ENCODE data around the gene ALDH1A3.

ALDH1A3 gene

DNA sequence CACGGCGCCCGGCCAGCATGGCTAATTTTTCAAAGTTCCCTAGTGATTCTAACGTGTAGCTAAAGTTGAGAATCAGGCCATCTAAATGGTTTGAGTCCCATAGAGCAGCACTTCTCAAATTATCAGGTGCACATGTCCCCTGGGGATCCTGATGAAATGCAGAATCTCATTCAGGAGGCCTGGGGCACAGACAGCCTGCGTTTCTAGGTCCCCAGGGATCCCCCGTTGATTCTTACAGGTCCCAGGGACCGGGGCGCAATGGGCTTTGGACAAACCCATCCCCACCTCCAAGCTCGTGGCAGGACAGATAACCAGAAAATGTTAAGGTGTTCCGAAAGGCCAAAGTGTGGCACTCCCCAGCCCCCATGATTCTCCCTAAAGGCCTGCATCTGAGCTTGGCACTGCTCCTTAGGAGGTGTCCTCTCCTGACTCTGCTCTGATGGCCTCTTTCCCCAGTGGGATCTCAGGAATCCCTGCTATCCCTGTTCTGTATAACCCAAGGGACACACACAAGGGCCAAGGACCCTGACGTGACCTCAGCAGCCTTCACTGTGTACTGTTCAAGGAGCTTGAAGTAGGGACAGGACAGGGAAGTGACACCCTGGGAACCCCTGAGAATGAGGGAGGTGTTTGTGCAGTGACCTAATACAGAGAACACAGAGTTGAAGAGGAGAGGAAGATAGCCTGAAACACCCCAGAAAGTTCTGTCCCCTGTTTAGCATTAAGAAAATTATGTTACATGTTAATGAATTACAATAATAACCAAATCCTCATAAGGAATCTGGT is 47.5 kb downstream of the ALDH1A3 start:
- no peak for DNase-seq

DNA sequence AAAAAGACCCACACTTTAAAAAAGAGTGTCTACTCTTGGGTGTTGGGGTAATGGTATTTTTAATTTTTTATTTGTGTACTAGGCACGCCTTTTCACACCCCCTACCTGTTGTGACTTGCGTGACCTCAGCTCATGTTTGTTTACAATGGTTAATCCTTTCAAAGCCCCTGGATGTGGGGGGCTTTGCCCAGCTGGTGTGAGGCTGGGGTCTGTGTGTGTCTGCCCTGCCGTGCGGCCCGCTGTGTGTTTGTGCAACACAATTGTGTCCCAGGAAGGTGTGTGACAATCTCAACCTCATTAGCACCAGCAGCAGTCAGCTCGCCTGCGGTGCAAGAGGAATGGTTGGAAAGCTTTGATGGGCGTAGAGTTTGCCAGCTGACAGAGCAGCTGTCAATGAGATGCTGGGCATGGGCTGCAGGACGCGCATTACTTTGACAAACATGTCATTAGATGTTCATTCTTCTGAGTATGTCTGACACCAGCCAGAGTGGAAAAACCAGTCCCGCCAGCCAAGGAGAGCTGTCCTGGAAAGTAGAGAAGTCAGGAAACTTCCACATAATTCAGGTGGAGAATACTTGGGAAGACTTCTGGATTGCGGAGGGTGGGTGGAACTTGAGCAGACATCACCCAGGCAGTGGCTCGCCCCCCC is 49.1 kb downstream of the ALDH1A3 start:
- DNase-seq = no peak

- no peak for DNase-seq
Measured at GRCh38 chr15:100929641-100930042, 50.0 kb downstream of the ALDH1A3 start.

DNA sequence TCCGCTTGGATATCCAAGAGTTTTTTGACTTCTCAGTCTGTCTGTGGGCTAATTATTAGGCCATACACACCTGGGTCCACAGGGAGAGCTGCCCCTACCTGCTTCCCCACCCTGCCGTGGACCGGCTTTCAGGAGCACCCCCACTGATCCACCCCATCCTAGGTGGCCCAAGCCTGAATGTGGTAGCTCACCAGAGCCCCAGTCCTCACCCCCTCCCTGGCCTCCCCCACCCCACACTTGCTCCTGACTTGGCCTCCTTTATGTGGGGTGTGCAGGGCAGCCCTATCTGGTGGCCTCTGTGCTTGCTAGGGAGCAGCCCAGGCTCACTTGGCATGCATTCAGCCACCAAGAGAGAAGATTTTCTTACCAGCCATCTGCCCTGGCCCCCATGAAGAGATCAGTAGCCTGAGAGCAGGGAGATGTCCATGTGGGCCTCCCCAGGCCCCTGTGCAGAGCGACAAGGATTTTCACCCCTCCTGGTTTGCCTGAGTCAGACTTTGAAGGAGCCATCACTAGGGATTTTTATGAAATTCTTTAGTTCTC is 50.7 kb downstream of the ALDH1A3 start:
- no peak for DNase-seq

DNA sequence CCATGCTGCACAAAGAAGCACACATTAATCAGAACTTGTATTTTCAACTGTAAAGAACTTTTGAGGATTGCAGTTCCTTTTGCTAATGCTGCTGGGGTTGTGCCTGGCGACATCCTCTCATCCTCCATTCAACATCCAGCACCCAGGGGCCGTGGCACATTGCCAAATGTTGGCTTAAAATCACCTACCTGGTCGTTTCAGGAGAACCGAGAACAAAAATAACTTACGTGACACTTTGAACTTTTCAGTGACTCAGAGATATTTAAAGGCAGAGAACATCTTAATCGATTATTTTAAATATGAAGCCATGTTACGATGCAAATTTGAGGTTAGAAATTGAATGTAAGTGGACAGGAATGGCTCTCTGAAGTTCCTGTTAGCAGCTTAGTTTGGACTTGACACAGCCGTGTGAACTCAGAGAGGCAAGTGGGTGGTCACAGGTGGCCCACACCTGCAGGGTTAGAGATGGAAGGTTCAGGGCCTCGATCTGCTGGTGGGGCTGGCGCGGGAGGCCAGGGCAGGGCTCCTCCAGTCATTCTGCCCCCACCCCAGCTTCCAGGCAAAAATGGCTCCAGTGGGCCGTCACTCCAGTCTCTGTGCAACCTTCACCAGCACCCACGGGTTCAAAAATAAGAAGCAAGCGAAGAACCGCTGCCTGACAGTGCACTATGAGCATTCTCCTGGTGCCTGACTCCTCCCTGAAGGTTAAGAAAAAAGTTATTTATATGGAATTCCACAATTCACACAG is 51.7 kb downstream of the ALDH1A3 start:
- no peak for DNase-seq

GRCh38 chr15:100932676-100933348 is 53.2 kb downstream of the ALDH1A3 start:
- DNase-seq = no peak

GRCh38 chr15:100934166-100934565 is 54.5 kb downstream of the ALDH1A3 start:
- no peak for DNase-seq

DNA sequence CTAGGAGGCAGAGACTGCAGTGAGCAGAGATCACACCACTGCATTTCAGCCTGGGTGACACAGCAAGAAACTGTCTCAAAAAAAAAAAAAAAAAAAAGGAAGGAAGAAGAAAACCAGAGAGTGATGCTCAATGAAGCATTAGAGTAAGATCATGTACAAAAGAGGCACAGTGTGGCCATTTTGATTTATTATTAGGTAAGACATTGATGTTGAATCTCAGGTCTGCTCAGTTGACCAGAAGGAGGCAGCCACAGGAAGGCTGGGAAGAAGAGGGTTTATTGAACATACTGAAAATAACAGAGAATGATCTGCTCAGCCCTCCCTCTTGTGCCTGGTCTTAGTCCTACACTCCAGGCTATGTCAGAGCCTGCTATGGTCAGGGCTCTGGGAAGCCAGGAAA is 55.1 kb downstream of the ALDH1A3 start:
- DNase-seq = no peak

- DNase-seq = no peak
Measured at GRCh38 chr15:100937171-100937570, 57.5 kb downstream of the ALDH1A3 start.

DNA sequence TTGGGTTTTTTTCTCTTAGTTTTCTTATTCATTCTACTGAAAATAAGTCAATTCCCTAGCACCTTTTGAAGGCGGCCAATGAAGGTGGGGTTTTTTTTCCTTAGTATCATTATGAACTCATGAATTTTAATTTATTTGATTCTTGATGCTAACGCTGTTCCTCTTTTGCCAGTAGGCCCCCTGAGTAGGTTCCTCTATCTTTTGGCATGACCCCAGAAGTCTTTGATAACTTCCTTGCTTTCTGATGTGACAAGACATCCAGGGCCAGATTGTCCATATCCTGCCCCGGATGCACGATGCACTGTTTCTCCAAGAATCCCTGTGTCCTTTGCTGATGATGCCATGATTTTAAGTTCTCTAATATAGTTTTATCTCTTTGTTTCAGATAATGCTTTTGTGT is 60.2 kb downstream of the ALDH1A3 start:
- no peak for DNase-seq

GRCh38 chr15:100940767-100941379 is 61.2 kb downstream of the ALDH1A3 start:
- no peak for DNase-seq

DNA sequence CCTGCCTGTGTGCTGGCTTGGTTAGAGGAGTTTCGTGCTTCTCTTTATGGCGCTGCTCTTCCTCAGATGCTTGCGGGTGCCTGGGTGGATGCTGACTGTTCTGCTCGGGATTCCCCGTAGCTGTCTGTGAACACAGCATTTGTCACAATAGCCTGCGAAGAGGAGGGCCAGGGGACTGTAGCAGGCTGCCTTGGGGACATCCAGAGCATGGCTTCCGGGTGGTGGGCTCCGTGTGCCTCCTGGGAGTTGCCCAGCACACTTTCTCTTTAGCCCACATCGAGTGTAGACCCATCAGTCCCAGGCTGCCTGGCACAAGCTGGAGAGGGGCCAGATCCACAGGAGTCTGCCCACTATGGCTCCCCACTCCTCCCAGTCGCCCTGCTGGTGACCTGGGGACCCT is 61.9 kb downstream of the ALDH1A3 start:
- DNase-seq = no peak

GRCh38 chr15:100942656-100943425 is 63.2 kb downstream of the ALDH1A3 start:
- DNase-seq = no peak

DNA sequence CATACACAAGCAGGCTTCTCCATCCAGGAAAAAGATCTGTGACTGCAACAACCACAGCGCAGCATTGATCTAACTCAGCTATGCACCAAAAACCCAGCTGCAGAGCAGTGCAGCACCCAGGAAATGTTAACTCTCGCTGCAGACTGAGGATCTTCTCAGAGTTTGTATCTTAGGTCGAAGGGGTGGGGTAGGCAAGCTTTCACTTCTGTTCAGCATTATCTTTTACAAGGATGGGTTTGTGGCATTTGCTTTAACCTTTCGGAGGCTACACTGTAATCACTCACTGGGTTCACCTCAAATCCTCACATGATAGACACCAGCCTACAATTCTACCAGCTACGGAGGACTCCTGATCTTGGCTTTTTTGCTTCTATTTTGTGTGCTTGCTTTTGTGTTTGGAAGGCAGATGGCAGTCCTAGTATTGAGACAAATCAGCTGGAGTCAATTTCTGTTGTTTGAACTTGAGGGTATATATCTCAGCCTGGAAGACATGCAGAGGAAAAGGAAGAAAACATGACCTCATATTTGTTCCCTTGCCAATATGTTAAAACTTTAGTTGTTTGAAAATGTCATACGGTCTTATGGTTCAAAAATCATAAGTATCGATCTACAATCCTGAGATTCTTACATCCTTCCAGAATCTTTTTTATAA is 64.7 kb downstream of the ALDH1A3 start:
- DNase-seq = no peak

DNA sequence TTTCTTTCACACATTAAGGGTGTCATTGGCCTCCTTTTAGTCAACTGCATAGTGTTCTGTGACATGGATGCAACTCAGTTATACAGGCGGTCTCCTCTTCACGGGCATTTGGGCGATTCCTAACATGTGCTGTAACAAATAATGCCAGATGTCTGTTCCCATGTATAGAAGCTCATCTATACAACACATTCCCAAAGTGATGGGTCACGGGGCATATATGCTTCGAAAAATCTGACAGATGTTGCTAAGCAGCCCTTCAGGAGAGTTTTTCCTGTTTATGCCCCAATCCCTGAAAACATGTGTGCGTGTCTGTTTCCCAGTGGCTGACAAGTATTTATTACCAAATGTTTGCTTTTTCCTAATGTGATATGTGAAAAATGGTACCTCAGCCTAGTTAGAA is 65.4 kb downstream of the ALDH1A3 start:
- DNase-seq = no peak

DNA sequence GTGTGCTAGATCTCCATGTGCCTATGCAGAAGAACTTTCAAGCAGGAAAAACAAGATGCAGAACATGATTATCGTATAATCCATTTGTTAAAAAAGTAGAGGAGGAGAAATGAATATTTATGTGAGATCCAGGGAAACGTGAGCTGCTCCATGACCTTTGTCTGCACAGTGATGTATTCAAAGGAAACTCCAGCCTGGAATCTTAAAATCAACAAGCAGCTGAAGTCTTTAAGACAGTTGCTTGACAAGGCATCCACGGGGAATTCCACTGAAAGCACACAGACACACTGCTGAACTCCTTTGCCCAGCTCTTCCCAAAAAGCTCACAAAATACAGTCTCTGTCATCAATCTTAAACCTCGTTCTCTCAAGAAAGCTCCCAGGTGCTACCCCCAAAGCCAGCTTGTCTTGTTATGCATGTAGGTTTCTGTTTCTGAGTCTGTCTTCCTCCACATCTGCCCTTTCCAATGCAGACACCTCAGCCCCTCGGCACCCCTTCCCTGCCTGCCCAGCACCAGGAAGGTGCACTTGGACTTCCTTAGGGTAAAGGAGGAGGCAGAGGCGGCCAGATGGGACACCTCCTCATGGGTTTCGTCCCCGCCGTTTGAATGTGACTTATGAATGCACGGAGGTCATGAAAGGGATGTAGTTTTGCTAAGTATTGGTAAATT is 68.3 kb downstream of the ALDH1A3 start:
- DNase-seq = no peak

- no peak for DNase-seq
Measured at GRCh38 chr15:100948430-100948762, 68.8 kb downstream of the ALDH1A3 start.

- DNase-seq = no peak
Measured at GRCh38 chr15:100949691-100950090, 70.1 kb downstream of the ALDH1A3 start.

DNA sequence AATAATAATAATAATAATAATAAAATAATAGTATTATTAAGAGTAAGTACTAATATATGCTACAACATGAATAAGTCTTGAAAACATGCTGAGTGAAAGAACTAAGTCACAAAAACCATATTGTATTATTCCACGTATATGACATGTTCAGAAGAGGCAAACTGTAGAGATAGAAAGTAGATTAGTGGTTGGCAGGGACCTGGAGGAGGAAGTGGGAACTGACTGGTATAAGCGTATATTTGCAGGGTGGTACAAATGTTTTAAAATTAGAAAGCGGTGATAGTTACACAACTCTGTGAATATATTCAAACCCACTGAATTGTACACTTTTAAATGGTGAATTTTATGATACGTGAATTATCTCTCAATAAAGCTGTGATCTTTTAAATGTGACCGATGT is 72.3 kb downstream of the ALDH1A3 start:
- no peak for DNase-seq

GRCh38 chr15:100952566-100952965 is 72.9 kb downstream of the ALDH1A3 start:
- no peak for DNase-seq
